ENCODE measurements around the gene SMAD9. TPM values are rescaled to one million over a fixed set of nuclear protein-coding genes. Genes with fewer than 3 reads are reported as not detected.

The SMAD9 gene
- total and polyA plus RNA-seq, 4 donors: 2.5 to 35.0 (median 6.2) TPM

DNA sequence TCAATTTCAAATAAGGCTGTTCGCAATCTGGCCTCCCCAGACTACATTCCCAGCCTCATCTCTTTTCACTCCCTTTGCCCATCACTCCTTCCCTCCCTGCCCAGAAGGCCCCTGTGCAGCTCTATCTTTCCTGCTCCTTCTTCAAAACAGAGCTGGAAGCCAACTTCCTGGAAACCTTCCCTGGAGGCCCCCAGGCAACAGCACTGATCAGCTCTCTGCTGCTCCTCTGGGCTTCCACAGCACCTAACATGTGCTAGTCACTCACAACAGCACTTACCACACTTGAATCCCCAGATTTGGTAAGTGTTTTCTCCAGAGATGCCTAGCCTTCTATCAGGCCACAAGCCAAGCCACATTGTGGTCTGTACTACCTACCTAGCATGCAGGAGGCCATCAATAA lies 9.5 kb downstream of the SMAD9 start:
- H3K4me1 ChIP-seq (ENCODE audit: control insufficient read depth in 5 of 5, insufficient read depth in 5 of 5, low read length in 5 of 5): peaks cover 0 to 4% (median 1%) of the 10 kb centered on the region in 5 donors
- H3K4me3 ChIP-seq: no peak overlapping the region
- H3K27me3 ChIP-seq (ENCODE audit: control insufficient read depth in 3 of 3, insufficient read depth in 3 of 3, low read length in 2 of 3): no peaks in the 10 kb centered on the region
- no peaks in the 10 kb centered on the region for H3K36me3 ChIP-seq (ENCODE audit: control insufficient read depth in 4 of 4, insufficient read depth in 4 of 4, low read length in 4 of 4)
- no peak for ATAC-seq (ENCODE audit: insufficient read depth, low FRiP score)
- DNase-seq: no peak
- no peak overlapping the region for H3K9ac ChIP-seq (ENCODE audit: insufficient read depth in 1 of 2, low read length in 2 of 2)
- no peaks in the 10 kb centered on the region for H3K9me3 ChIP-seq (ENCODE audit: control insufficient read depth in 4 of 4, insufficient read depth in 3 of 4, low read length in 3 of 4)
- TF ChIP-seq, protein P1, sequence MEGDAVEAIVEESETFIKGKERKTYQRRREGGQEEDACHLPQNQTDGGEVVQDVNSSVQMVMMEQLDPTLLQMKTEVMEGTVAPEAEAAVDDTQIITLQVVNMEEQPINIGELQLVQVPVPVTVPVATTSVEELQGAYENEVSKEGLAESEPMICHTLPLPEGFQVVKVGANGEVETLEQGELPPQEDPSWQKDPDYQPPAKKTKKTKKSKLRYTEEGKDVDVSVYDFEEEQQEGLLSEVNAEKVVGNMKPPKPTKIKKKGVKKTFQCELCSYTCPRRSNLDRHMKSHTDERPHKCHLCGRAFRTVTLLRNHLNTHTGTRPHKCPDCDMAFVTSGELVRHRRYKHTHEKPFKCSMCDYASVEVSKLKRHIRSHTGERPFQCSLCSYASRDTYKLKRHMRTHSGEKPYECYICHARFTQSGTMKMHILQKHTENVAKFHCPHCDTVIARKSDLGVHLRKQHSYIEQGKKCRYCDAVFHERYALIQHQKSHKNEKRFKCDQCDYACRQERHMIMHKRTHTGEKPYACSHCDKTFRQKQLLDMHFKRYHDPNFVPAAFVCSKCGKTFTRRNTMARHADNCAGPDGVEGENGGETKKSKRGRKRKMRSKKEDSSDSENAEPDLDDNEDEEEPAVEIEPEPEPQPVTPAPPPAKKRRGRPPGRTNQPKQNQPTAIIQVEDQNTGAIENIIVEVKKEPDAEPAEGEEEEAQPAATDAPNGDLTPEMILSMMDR (IDR thresholded peaks at IDR 0.05; ENCODE audit: control extremely low read depth, extremely low read depth): no peak
- 98 to 100% methylated on average over 1 of the region's 1 CpG for WGBS, 2 donors
- H3K27ac ChIP-seq (ENCODE audit: low read depth in 1 of 2, low read length in 1 of 2): no peak overlapping the region

DNA sequence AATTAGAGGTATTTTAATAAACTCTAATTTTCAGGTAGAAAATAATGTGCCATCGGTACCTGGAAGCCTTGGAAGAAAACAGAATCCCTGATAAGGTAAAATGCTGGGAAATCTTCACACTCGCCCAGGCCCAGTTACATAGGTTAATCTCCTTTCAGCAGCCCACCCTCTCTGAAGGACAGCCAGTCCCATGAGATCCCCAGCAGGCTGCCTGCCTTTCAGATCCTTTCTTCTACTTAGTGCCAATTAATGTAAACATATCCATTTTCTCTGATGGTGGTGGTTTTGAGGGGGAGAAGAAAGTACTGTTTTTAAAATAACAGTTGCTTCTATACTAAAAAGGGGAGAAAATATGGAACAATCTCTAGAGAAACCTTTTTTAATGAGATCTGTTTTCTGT lies 12.2 kb downstream of the SMAD9 start:
- 95 to 97% methylated on average over 2 of the region's 2 CpGs for WGBS, 2 donors
- ATAC-seq (ENCODE audit: insufficient read depth, low FRiP score) (no peak), DNase-seq (no peak)
- no peaks in the 10 kb centered on the region for H3K27me3 ChIP-seq (ENCODE audit: control insufficient read depth in 3 of 3, insufficient read depth in 3 of 3, low read length in 2 of 3)
- TF ChIP-seq, protein P1 (IDR thresholded peaks at IDR 0.05; ENCODE audit: control extremely low read depth, extremely low read depth): no peak
- no peaks in the 10 kb centered on the region for H3K4me1 ChIP-seq (ENCODE audit: control insufficient read depth in 5 of 5, insufficient read depth in 5 of 5, low read length in 5 of 5)
- H3K4me3 ChIP-seq: no peak overlapping the region
- H3K9me3 ChIP-seq (ENCODE audit: control insufficient read depth in 4 of 4, insufficient read depth in 3 of 4, low read length in 3 of 4): no peaks in the 10 kb centered on the region
- no peak overlapping the region for H3K9ac ChIP-seq (ENCODE audit: insufficient read depth in 1 of 2, low read length in 2 of 2)
- no peak overlapping the region for H3K27ac ChIP-seq (ENCODE audit: low read depth in 1 of 2, low read length in 1 of 2)
- H3K36me3 ChIP-seq (ENCODE audit: control insufficient read depth in 4 of 4, insufficient read depth in 4 of 4, low read length in 4 of 4): no peaks in the 10 kb centered on the region

DNA sequence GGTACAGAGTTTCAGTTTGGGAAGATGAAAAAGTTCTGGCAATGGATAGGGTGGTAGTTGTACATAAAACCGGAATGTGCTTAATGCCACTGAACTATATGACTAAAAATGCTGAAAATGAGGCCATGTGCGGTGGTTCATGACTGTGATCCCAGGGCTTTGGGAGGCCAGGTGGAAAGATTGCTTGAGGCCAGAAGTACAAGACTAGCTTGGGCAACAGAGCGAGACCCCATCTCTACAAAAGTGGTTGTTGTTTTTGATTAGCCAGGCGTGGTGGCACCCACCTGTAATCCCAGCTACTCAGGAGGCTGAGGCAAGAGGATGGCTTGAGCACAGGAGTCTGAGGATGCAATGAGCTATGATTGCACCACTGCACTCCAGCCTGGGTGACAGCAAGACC lies 12.8 kb downstream of the SMAD9 start:
- DNase-seq (no peak), ATAC-seq (ENCODE audit: insufficient read depth, low FRiP score) (no peak)
- no peaks in the 10 kb centered on the region for H3K36me3 ChIP-seq (ENCODE audit: control insufficient read depth in 4 of 4, insufficient read depth in 4 of 4, low read length in 4 of 4)
- H3K27ac ChIP-seq (ENCODE audit: low read depth in 1 of 2, low read length in 1 of 2): no peak overlapping the region
- 93 to 99% methylated on average over 4 of the region's 4 CpGs for WGBS, 2 donors
- H3K27me3 ChIP-seq (ENCODE audit: control insufficient read depth in 3 of 3, insufficient read depth in 3 of 3, low read length in 2 of 3): no peaks in the 10 kb centered on the region
- H3K9ac ChIP-seq (ENCODE audit: insufficient read depth in 1 of 2, low read length in 2 of 2): no peak overlapping the region
- H3K9me3 ChIP-seq (ENCODE audit: control insufficient read depth in 4 of 4, insufficient read depth in 3 of 4, low read length in 3 of 4): no peaks in the 10 kb centered on the region
- TF ChIP-seq, protein P1 (IDR thresholded peaks at IDR 0.05; ENCODE audit: control extremely low read depth, extremely low read depth): no peak
- H3K4me1 ChIP-seq (ENCODE audit: control insufficient read depth in 5 of 5, insufficient read depth in 5 of 5, low read length in 5 of 5): no peaks in the 10 kb centered on the region
- no peak overlapping the region for H3K4me3 ChIP-seq

- H3K4me1 ChIP-seq (ENCODE audit: control insufficient read depth in 5 of 5, insufficient read depth in 5 of 5, low read length in 5 of 5): no peaks in the 10 kb centered on the region
- H3K9ac ChIP-seq (ENCODE audit: insufficient read depth in 1 of 2, low read length in 2 of 2): no peak overlapping the region
- DNase-seq (no peak), ATAC-seq (ENCODE audit: insufficient read depth, low FRiP score) (no peak)
- H3K9me3 ChIP-seq (ENCODE audit: control insufficient read depth in 4 of 4, insufficient read depth in 3 of 4, low read length in 3 of 4): no peaks in the 10 kb centered on the region
- H3K27me3 ChIP-seq (ENCODE audit: control insufficient read depth in 3 of 3, insufficient read depth in 3 of 3, low read length in 2 of 3): no peaks in the 10 kb centered on the region
- no peak overlapping the region for H3K4me3 ChIP-seq
- no peak overlapping the region for H3K27ac ChIP-seq (ENCODE audit: low read depth in 1 of 2, low read length in 1 of 2)
- TF ChIP-seq, protein P1 (IDR thresholded peaks at IDR 0.05; ENCODE audit: control extremely low read depth, extremely low read depth): no peak
- 91 to 96% methylated on average over 5 of the region's 5 CpGs for WGBS, 2 donors
- H3K36me3 ChIP-seq (ENCODE audit: control insufficient read depth in 4 of 4, insufficient read depth in 4 of 4, low read length in 4 of 4): no peaks in the 10 kb centered on the region
These were observed 14.1 kb downstream of the SMAD9 start for GRCh38 chr13:36905944-36906343.

All from lung (tissue), 12 donors.